ENCODE results near the gene JUN. TPM values are rescaled to one million over a fixed set of nuclear protein-coding genes. Genes with fewer than 3 reads are reported as not detected.
A peak's percentile ranks its signal among the peaks of the same experiment; 100 is the strongest.

JUN gene
- total and polyA plus RNA-seq, 7 donors: 42.8 to 233 (median 132) TPM

DNA sequence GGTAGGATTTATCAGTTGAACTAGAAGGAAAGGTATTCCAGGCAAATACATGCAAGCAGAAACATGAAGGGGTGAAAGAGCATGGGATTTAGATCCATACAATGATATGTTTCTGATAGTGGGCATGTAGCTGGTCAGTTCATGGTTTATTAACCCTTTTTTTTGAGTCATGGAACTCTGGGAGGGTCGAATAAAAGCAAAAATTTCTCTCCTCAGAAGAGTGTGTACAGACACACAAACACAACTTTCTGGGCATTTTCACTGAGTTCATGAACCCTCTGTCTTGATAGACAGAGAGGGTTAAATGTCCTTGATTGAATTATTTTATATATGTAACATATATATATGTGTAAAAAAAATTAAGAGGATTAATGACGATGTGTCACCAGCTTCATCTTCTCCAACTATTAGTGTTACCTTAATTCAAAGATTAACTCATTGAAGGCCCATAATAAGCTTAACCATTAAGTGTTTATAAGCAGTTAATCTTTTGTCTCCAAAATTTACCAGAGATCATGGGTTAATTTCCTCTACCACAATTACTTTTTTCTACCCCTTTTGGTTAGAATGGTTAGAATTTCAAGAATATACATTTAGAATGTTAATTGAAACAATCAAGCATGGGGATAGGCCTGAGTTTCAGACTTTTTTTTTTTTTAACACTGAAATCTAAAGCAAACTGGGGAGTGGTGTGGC, 4.6 kb downstream of the JUN start:
- Histone ChIP-seq H3K9me3 (no peaks in the 10 kb centered on the region), H3K4me3 (no peak overlapping the region), H3K27me3 (no peaks in the 10 kb centered on the region), H3K36me3 (peaks cover 0 to 8% (median 0%) of the 10 kb centered on the region in 4 donors), H3K27ac (peak overlapping the region; percentile 97 to 100 (median 98)), H3K4me1 (peaks cover 0 to 18% (median 12%) of the 10 kb centered on the region in 4 donors)
- peak in 1 of 4 donors; percentile 26 for TF ChIP-seq POLR2AphosphoS5 (IDR thresholded peaks at IDR 0.05)
- TF ChIP-seq POLR2A (IDR thresholded peaks at IDR 0.05): no peak
- WGBS, 2 donors: 29 to 64% methylated on average over 2 of the region's 2 CpGs
- no peak for DNase-seq
- intact Hi-C loops (cut with DNase I): no loop called here

DNA sequence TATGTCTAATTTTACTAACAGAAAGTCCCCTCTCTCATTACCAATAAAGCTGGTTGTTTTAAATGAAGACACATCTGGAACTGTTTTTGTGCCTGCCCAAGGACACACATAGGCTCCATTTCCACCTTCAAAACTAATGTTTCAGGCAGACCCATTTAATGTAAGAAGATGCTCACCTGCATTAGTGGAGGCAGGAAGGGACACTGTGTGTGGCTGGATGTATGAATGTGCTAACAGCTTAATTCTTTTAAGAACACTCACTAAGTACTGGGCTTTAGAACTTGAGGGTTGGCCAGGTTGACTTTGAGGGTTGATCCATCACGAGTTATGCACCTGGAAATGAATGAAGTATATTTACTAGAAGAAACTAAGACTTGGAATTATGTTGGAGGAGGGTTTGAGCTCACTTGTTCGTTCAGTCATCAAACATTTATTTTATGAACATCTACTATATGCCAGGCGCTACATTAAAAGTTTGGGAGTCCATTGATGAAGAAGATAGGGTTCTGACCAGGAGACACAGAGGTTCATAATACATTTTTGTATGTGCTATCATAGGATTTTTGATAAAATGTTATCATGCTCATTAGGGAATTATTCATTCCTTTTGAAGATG, 5.4 kb downstream of the JUN start:
- H3K4me3 ChIP-seq: no peak overlapping the region
- peaks cover 0 to 8% (median 0%) of the 10 kb centered on the region in 4 donors for H3K36me3 ChIP-seq
- peak overlapping the region in 2 of 4 donors; percentile 9 to 100 for H3K27ac ChIP-seq
- 84 to 85% methylated on average over 3 of the region's 3 CpGs for WGBS, 2 donors
- H3K9me3 ChIP-seq: no peaks in the 10 kb centered on the region
- intact Hi-C loops (cut with DNase I): no loop called here
- no peak for DNase-seq
- TF ChIP-seq EP300 (IDR thresholded peaks at IDR 0.05): no peak
- no peak for TF ChIP-seq POLR2A (IDR thresholded peaks at IDR 0.05)
- TF ChIP-seq, protein P1, sequence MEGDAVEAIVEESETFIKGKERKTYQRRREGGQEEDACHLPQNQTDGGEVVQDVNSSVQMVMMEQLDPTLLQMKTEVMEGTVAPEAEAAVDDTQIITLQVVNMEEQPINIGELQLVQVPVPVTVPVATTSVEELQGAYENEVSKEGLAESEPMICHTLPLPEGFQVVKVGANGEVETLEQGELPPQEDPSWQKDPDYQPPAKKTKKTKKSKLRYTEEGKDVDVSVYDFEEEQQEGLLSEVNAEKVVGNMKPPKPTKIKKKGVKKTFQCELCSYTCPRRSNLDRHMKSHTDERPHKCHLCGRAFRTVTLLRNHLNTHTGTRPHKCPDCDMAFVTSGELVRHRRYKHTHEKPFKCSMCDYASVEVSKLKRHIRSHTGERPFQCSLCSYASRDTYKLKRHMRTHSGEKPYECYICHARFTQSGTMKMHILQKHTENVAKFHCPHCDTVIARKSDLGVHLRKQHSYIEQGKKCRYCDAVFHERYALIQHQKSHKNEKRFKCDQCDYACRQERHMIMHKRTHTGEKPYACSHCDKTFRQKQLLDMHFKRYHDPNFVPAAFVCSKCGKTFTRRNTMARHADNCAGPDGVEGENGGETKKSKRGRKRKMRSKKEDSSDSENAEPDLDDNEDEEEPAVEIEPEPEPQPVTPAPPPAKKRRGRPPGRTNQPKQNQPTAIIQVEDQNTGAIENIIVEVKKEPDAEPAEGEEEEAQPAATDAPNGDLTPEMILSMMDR (IDR thresholded peaks at IDR 0.05): no peak
- peaks cover 0 to 25% (median 18%) of the 10 kb centered on the region in 4 donors for H3K4me1 ChIP-seq
- H3K27me3 ChIP-seq: no peaks in the 10 kb centered on the region

DNA sequence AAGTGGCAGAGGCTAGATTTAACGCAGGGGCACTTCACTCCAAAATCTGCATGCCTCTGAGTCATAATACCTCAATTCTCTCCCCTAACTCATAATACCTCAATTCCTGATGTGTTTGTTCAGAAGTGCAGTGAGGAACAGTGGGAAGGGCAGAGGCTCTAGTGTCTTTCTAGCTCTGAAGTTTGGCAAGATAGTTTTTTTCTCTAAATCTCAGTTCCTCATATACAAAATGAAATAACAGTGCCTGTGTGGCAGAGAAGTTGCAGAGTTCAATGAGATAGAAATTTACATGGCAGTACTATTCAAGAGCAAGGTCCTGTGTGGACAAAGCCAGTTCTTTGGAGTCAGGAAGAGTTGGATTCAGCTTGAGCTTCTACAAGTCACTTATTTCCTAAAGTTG, 9.8 kb downstream of the JUN start:
- Histone ChIP-seq H3K9me3 (no peaks in the 10 kb centered on the region), H3K27me3 (no peaks in the 10 kb centered on the region), H3K4me3 (no peak overlapping the region), H3K36me3 (no peaks in the 10 kb centered on the region), H3K4me1 (peaks cover 0 to 28% (median 19%) of the 10 kb centered on the region in 4 donors), H3K27ac (peak overlapping the region; percentile 65 to 85 (median 78))
- 52 to 81% methylated on average over 1 of the region's 1 CpG for WGBS, 2 donors
- intact Hi-C loops (cut with DNase I): no loop called here
- TF ChIP-seq, protein P1 (IDR thresholded peaks at IDR 0.05): no peak
- TF ChIP-seq POLR2AphosphoS5 (IDR thresholded peaks at IDR 0.05) (no peak), EP300 (IDR thresholded peaks at IDR 0.05) (no peak), POLR2A (IDR thresholded peaks at IDR 0.05) (no peak)
- no peak for DNase-seq

DNA sequence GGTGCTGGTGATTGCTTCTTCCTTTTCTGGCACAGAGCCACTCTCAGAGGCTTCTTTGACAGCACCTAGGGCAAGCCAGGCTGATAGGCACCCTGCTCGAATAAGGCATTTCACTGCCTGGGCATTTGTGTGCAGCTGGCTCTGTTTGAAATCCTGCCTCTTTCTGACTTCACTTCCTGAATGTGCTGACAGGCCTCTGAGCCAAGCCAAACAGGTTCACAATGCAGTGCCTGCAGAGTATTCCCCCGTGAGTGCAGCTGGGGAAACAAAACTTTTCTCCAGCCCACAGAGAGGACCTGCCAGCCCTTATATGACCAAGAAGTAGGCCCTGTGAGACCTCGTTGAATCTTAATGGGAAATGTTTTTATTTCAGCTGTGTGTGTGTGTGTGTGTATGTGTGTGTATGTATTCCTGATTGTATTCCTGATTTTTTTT, 10.4 kb downstream of the JUN start:
- H3K9me3 ChIP-seq: no peaks in the 10 kb centered on the region
- no peak overlapping the region for H3K4me3 ChIP-seq
- H3K36me3 ChIP-seq: no peaks in the 10 kb centered on the region
- peak; percentile 80 for DNase-seq
- no peaks in the 10 kb centered on the region for H3K27me3 ChIP-seq
- H3K27ac ChIP-seq: peak overlapping the region; percentile 65 to 85 (median 78)
- 2 to 10% methylated on average over 3 of the region's 3 CpGs for WGBS, 2 donors
- peak in 1 of 4 donors; percentile 22 for TF ChIP-seq EP300 (IDR thresholded peaks at IDR 0.05)
- no peak for TF ChIP-seq POLR2A (IDR thresholded peaks at IDR 0.05)
- TF ChIP-seq, protein P1 (IDR thresholded peaks at IDR 0.05): no peak
- TF ChIP-seq POLR2AphosphoS5 (IDR thresholded peaks at IDR 0.05): peak in 3 of 4 donors; percentile 38 to 70 (median 53)
- intact Hi-C loops (cut with DNase I): no loop called here
- H3K4me1 ChIP-seq: peaks cover 0 to 29% (median 20%) of the 10 kb centered on the region in 4 donors

DNA sequence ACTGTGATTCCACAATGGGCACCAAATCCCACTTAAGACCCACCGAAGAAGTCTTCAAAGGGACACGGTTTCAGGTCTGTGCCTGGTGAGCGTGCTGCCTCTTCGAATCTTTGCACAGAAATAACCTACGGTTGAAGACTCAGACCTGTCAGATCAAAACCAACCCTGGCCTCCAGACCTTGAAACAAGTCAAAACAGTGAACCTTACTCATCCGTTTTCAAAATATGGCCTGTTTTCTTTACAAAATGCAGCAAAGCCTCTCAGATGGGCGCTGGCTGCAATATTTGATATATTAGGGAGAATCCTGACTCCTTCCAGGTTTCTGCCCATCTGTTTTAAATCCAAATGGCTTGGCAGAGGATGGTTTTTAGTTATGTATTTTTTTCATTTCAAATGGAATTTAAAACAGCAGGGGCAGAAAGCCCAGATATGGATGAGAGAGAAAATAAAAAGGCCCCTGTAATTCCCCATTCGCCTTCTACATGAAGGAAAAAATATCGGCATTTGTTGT, 14.0 kb downstream of the JUN start:
- TF ChIP-seq EP300 (IDR thresholded peaks at IDR 0.05): no peak
- no peak for TF ChIP-seq POLR2AphosphoS5 (IDR thresholded peaks at IDR 0.05)
- TF ChIP-seq, protein P1 (IDR thresholded peaks at IDR 0.05): no peak
- TF ChIP-seq POLR2A (IDR thresholded peaks at IDR 0.05): no peak
- Histone ChIP-seq H3K27me3 (no peaks in the 10 kb centered on the region), H3K27ac (peak overlapping the region in 2 of 4 donors; percentile 11 to 27), H3K9me3 (no peaks in the 10 kb centered on the region), H3K4me3 (no peak overlapping the region), H3K4me1 (peaks cover 0 to 31% (median 22%) of the 10 kb centered on the region in 4 donors), H3K36me3 (no peaks in the 10 kb centered on the region)
- intact Hi-C loops (cut with DNase I): loop anchor here (1.0 kb wide), 1 partner anchor 30 kb away; no protein-coding TSS in a partner anchor
- DNase-seq: no peak
- 79 to 82% methylated on average over 9 of the region's 9 CpGs for WGBS, 2 donors
